Esophagus (tissue), 2 donors: ENCODE results near the gene CA5A. TPM values are rescaled to one million over a fixed set of nuclear protein-coding genes. Genes with fewer than 3 reads are reported as not detected.

ENCODE experiments used
- H3K27ac ChIP-seq, 2 donors: one replicate each; pipeline ENCODE4 v1.5.1; 2013; ENCODE audit warnings: low read depth in 2 of 2, mild to moderate bottlenecking in 2 of 2, inconsistent platforms in 1 of 2, low read length in 1 of 2, moderate library complexity in 1 of 2
- H3K27me3 ChIP-seq, 2 donors: one replicate each; pipeline ENCODE4 v1.6.1; 2013; ENCODE audit warnings: low read length in 2 of 2, control low read depth in 1 of 2, mild to moderate bottlenecking in 1 of 2; ENCODE audit not compliant: insufficient read depth in 2 of 2, control insufficient read depth in 1 of 2
- H3K36me3 ChIP-seq, 2 donors: one replicate each; pipeline ENCODE4 v1.6.1; 2013; ENCODE audit warnings: low read length in 1 of 2; ENCODE audit not compliant: control insufficient read depth in 2 of 2, insufficient read depth in 2 of 2
- H3K4me1 ChIP-seq, 2 donors: one replicate each; pipeline ENCODE4 v1.6.1; 2013; ENCODE audit warnings: low read length in 1 of 2; ENCODE audit not compliant: control insufficient read depth in 2 of 2, insufficient read depth in 2 of 2
- H3K4me3 ChIP-seq, 2 donors: one replicate each; pipeline ENCODE4 v1.5.1; 2013; ENCODE audit warnings: low read length in 2 of 2, mild to moderate bottlenecking in 2 of 2, low read depth in 1 of 2, moderate library complexity in 1 of 2
- H3K9me3 ChIP-seq, 2 donors: one replicate each; pipeline ENCODE4 v1.6.1; 2013; ENCODE audit warnings: mild to moderate bottlenecking in 2 of 2, low read depth in 1 of 2, low read length in 1 of 2, moderate library complexity in 1 of 2; ENCODE audit not compliant: control insufficient read depth in 2 of 2, insufficient read depth in 1 of 2
- WGBS, 2 donors: extraction: QIAGEN DNeasy Blood & Tissue Kit; methylation state at CpG; one replicate each; pipeline ENCODE4 v1.1.7; 2013; 5-methylcytosine and 5-hydroxymethylcytosine counted together
- polyA plus RNA-seq, 2 donors: library from polyadenylated mRNA; stranded (reverse); fragments of 200-250 nt; gene quantifications; one replicate each; pipeline ENCODE4 v1.2.3, GENCODE V29; 2013
- donor health status: healthy with polysubstance abuse.
- donor health status: Bipolar disorder and iron deficiency.

CA5A gene
- polyA plus RNA-seq, 2 donors: not detected

- peaks cover 2 to 5% of the 10 kb centered on the region in 2 donors for H3K4me1 ChIP-seq
- peaks cover 0 to 4% of the 10 kb centered on the region in 2 donors for H3K36me3 ChIP-seq
- peak within 1 kb of the TSS; percentile 91 to 98 for H3K27ac ChIP-seq
- H3K4me3 ChIP-seq: peak within 1 kb of the TSS; percentile 80 to 94
- H3K27me3 ChIP-seq: no peaks in the 10 kb centered on the region
- WGBS, 2 donors: 0 to 1% methylated on average over 72 to 73 of the region's 73 CpGs
- H3K9me3 ChIP-seq: peaks cover 0 to 3% of the 10 kb centered on the region in 2 donors
Measured at GRCh38 chr16:87950765-87951551, 14.6 kb upstream of the CA5A start, which contains the start of gene BANP. Gene BANP (plus strand): TSS chr16:87951434. CDS start chr16:87975116, 23,682 bp downstream.

GRCh38 chr16:87949071-87949744, 12.9 kb upstream of the CA5A start:
- Histone ChIP-seq H3K36me3 (no peaks in the 10 kb centered on the region), H3K9me3 (peaks cover 0 to 3% of the 10 kb centered on the region in 2 donors), H3K27ac (no peak overlapping the region), H3K4me3 (no peak overlapping the region), H3K27me3 (no peaks in the 10 kb centered on the region), H3K4me1 (peaks cover 0 to 2% of the 10 kb centered on the region in 2 donors)
- 88 to 90% methylated on average over 16 of the region's 16 CpGs for WGBS, 2 donors

GRCh38 chr16:87948735-87949070, 12.4 kb upstream of the CA5A start:
- H3K4me3 ChIP-seq: no peak overlapping the region
- no peak overlapping the region for H3K27ac ChIP-seq
- H3K4me1 ChIP-seq: peaks cover 0 to 2% of the 10 kb centered on the region in 2 donors
- H3K36me3 ChIP-seq: no peaks in the 10 kb centered on the region
- H3K9me3 ChIP-seq: peaks cover 0 to under 1% of the 10 kb centered on the region in 2 donors
- no peaks in the 10 kb centered on the region for H3K27me3 ChIP-seq
- 94 to 96% methylated on average over 5 of the region's 5 CpGs for WGBS, 2 donors

- H3K4me1 ChIP-seq: peaks cover 0 to 2% of the 10 kb centered on the region in 2 donors
- no peaks in the 10 kb centered on the region for H3K27me3 ChIP-seq
- H3K4me3 ChIP-seq: no peak overlapping the region
- H3K27ac ChIP-seq: no peak overlapping the region
- no peaks in the 10 kb centered on the region for H3K9me3 ChIP-seq
- H3K36me3 ChIP-seq: no peaks in the 10 kb centered on the region
- WGBS, 2 donors: 56 to 73% methylated on average over 12 of the region's 12 CpGs
Measured at GRCh38 chr16:87948119-87948545, 11.8 kb upstream of the CA5A start.

- H3K27ac ChIP-seq: no peak overlapping the region
- no peaks in the 10 kb centered on the region for H3K4me1 ChIP-seq
- WGBS, 2 donors: 90 to 91% methylated on average over 22 of the region's 22 CpGs
- H3K4me3 ChIP-seq: no peak overlapping the region
- H3K27me3 ChIP-seq: no peaks in the 10 kb centered on the region
- H3K36me3 ChIP-seq: no peaks in the 10 kb centered on the region
- H3K9me3 ChIP-seq: no peaks in the 10 kb centered on the region
Measured at GRCh38 chr16:87947356-87948118, 11.2 kb upstream of the CA5A start.

GRCh38 chr16:87946596-87947347, 10.4 kb upstream of the CA5A start:
- WGBS, 2 donors: 87 to 88% methylated on average over 14 of the region's 14 CpGs
- Histone ChIP-seq H3K4me3 (no peak overlapping the region), H3K36me3 (no peaks in the 10 kb centered on the region), H3K9me3 (no peaks in the 10 kb centered on the region), H3K4me1 (no peaks in the 10 kb centered on the region), H3K27me3 (no peaks in the 10 kb centered on the region), H3K27ac (no peak overlapping the region)

GRCh38 chr16:87945351-87946042, 9.2 kb upstream of the CA5A start:
- H3K4me3 ChIP-seq: peak overlapping the region in 1 of 2 donors; percentile 9
- H3K27ac ChIP-seq: peak overlapping the region; percentile 69 to 74
- no peaks in the 10 kb centered on the region for H3K9me3 ChIP-seq
- H3K4me1 ChIP-seq: no peaks in the 10 kb centered on the region
- no peaks in the 10 kb centered on the region for H3K36me3 ChIP-seq
- no peaks in the 10 kb centered on the region for H3K27me3 ChIP-seq
- 18 to 19% methylated on average over 22 of the region's 22 CpGs for WGBS, 2 donors

GRCh38 chr16:87942680-87943079, 6.4 kb upstream of the CA5A start:
- Histone ChIP-seq H3K36me3 (no peaks in the 10 kb centered on the region), H3K9me3 (no peaks in the 10 kb centered on the region), H3K4me3 (no peak overlapping the region), H3K27ac (no peak overlapping the region), H3K4me1 (no peaks in the 10 kb centered on the region), H3K27me3 (no peaks in the 10 kb centered on the region)
- WGBS, 2 donors: 72 to 74% methylated on average over 5 of the region's 5 CpGs
